Measurements from ENCODE around the gene OR13J1.

The OR13J1 gene

GRCh38 chr9:35822926-35823325 is 47.3 kb downstream of the OR13J1 start:
- Histone ChIP-seq H3K36me3 (ENCODE audit: control insufficient read depth, insufficient read depth, low read length) (no peaks in the 10 kb centered on the region), H3K9ac (ENCODE audit: low read depth, low read length) (no peak overlapping the region), H3K4me1 (ENCODE audit: control insufficient read depth, insufficient read depth, low read length) (peaks cover 10% of the 10 kb centered on the region), H3K27me3 (ENCODE audit: control insufficient read depth, insufficient read depth, low read length) (peaks cover 2% of the 10 kb centered on the region), H3K9me3 (ENCODE audit: control insufficient read depth, insufficient read depth, low read length) (no peaks in the 10 kb centered on the region), H3K4me3 (ENCODE audit: low read depth, low read length) (no peak overlapping the region)

DNA sequence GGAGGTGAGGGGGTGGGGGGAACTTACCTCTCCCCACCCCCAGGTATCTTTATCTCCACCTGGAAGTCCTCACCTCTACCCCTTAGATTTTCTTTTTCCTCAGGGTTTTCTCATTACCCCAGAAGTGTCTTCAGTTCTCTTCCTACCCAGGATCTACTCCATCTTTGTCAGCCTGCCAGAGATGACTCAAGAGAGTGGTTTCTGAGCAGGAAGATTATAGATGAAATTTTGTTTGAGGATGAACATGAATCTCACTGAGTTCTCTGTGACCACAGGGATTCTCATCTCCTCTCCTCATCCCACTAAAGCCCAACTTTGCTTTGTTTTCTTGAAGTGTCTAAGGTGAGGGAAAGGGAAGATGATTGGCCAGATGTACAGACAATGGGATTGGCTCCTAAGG is 50.1 kb downstream of the OR13J1 start:
- Histone ChIP-seq H3K27me3 (ENCODE audit: control insufficient read depth, insufficient read depth, low read length) (no peaks in the 10 kb centered on the region), H3K9ac (ENCODE audit: low read depth, low read length) (no peak overlapping the region), H3K4me3 (ENCODE audit: low read depth, low read length) (no peak overlapping the region), H3K4me1 (ENCODE audit: control insufficient read depth, insufficient read depth, low read length) (peaks cover 10% of the 10 kb centered on the region), H3K9me3 (ENCODE audit: control insufficient read depth, insufficient read depth, low read length) (no peaks in the 10 kb centered on the region), H3K36me3 (ENCODE audit: control insufficient read depth, insufficient read depth, low read length) (no peaks in the 10 kb centered on the region)

Measured in iPS-15b (cell line).